Tibial nerve (tissue), 4 donors: ENCODE results near the gene BTLA. TPM values are rescaled to one million over a fixed set of nuclear protein-coding genes. Genes with fewer than 3 reads are reported as not detected.

Source experiments
- DNase-seq, 2 donors: peaks; one replicate each; pipeline ENCODE4 v3.0.0-alpha.2; 2019; ENCODE audit warnings: low spot score in 2 of 2
- H3K27ac ChIP-seq, 4 donors: fragments of 200-600 bp; sonication (generic) in 3 of 4; one replicate each; pipeline ENCODE4 v1.5.1; 2017 to 2019; ENCODE audit warnings: mild to moderate bottlenecking in 1 of 4
- H3K27me3 ChIP-seq, 2 donors: fragments of 200-600 bp; sonication (generic) in 1 of 2; one replicate each; pipeline versions ENCODE4 v1.5.1 to v1.6.0; 2017 to 2019
- H3K36me3 ChIP-seq, 3 donors: fragments of 200-600 bp; sonication (generic); one replicate each; pipeline ENCODE4 v1.5.1; 2018 to 2019
- H3K4me1 ChIP-seq, 4 donors: fragments of 200-600 bp; sonication (generic) in 3 of 4; one replicate each; pipeline ENCODE4 v1.5.1; 2017 to 2019
- H3K4me3 ChIP-seq, 4 donors: fragments of 200-600 bp; sonication (generic) in 3 of 4; one replicate each; pipeline ENCODE4 v1.5.1; 2017 to 2019; ENCODE audit warnings: mild to moderate bottlenecking in 1 of 4, moderate library complexity in 1 of 4
- H3K9me3 ChIP-seq, 4 donors: fragments of 200-600 bp; sonication (generic) in 3 of 4; one replicate each; pipeline ENCODE4 v1.5.1; 2017 to 2019
- EP300 ChIP-seq, 2 donors: sonication (generic); formaldehyde crosslinking; IDR thresholded peaks; one replicate each; pipeline ENCODE4 v1.6.1; 2017; ENCODE audit warnings: antibody characterized with exemption in 2 of 2, mild to moderate bottlenecking in 1 of 2
- POLR2A ChIP-seq, 2 donors: fragments of 450-650 bp; IDR thresholded peaks; one replicate each; pipeline ENCODE4 v1.6.1; 2017; ENCODE audit warnings: antibody characterized with exemption in 2 of 2, mild to moderate bottlenecking in 2 of 2, moderate library complexity in 2 of 2
- WGBS, 2 donors: methylation state at CpG; one replicate each; pipeline ENCODE4 v1.1.5; 2018; 5-methylcytosine and 5-hydroxymethylcytosine counted together
- total RNA-seq, 4 donors: library from RNA; depleted of rRNA; stranded (reverse); fragments of >200 nt; gene quantifications; one replicate each; pipeline ENCODE4 v1.1.0, GENCODE V29; 2016
- TF ChIP-seq, protein P1 (sequence below), 5 experiments: fragments of 200-600 bp in 3 of 5; fragments of 450-650 bp in 2 of 5; sonication (generic) in 3 of 5; IDR thresholded peaks; one replicate each; pipeline ENCODE4 v1.5.1; 2016 to 2019; ENCODE audit warnings: antibody characterized with exemption in 5 of 5, mild to moderate bottlenecking in 3 of 5, moderate library complexity in 2 of 5

Gene BTLA
- total RNA-seq, 4 donors from 2014 or later, result 0.98 to 5.4 TPM; not detected in 2

DNA sequence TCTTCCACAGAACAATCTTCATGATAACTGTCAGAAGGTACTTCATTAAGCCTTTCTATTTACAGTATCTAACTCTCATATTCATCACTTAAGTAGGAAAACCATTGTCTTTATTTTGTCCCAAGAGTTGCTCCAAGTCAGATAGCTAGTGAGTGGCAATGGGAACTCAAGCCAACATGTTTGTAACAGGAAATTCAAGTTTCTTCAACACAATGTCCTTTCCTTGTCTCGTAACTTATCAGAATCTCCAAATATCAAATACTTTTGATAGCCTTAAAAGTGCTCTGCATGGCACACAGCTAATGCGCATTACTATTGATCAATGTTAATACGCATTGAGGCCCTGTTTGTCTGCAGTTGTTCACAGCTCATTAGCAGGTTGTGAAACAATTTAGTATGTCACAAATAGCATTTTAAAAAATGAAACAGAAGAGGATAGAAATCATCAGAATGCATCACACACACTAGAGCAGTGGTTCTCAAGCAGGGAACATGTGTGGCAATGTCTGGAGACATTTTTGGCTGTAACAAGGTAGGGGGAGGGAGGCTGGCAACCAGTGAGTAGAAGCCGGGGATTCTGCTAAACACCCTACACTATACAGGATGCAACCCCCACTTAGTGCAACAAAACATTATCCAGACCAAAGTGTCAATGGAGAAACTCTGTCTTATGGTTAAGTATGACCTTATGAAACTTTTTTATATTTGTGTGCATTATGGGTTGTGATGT lies 27.5 kb downstream of the BTLA start:
- Histone ChIP-seq H3K4me1 (no peaks in the 10 kb centered on the region), H3K27ac (no peak overlapping the region), H3K27me3 (no peaks in the 10 kb centered on the region), H3K4me3 (no peak overlapping the region), H3K36me3 (no peaks in the 10 kb centered on the region), H3K9me3 (no peaks in the 10 kb centered on the region)
- 88 to 92% methylated on average over 4 of the region's 4 CpGs for whole genome bisulfite sequencing, 2 donors
- TF ChIP-seq, protein P1, sequence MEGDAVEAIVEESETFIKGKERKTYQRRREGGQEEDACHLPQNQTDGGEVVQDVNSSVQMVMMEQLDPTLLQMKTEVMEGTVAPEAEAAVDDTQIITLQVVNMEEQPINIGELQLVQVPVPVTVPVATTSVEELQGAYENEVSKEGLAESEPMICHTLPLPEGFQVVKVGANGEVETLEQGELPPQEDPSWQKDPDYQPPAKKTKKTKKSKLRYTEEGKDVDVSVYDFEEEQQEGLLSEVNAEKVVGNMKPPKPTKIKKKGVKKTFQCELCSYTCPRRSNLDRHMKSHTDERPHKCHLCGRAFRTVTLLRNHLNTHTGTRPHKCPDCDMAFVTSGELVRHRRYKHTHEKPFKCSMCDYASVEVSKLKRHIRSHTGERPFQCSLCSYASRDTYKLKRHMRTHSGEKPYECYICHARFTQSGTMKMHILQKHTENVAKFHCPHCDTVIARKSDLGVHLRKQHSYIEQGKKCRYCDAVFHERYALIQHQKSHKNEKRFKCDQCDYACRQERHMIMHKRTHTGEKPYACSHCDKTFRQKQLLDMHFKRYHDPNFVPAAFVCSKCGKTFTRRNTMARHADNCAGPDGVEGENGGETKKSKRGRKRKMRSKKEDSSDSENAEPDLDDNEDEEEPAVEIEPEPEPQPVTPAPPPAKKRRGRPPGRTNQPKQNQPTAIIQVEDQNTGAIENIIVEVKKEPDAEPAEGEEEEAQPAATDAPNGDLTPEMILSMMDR (IDR thresholded peaks at IDR 0.05), result no peak
- TF ChIP-seq POLR2A (IDR thresholded peaks at IDR 0.05) (no peak), EP300 (IDR thresholded peaks at IDR 0.05) (no peak)
- no peak for DNase-seq

DNA sequence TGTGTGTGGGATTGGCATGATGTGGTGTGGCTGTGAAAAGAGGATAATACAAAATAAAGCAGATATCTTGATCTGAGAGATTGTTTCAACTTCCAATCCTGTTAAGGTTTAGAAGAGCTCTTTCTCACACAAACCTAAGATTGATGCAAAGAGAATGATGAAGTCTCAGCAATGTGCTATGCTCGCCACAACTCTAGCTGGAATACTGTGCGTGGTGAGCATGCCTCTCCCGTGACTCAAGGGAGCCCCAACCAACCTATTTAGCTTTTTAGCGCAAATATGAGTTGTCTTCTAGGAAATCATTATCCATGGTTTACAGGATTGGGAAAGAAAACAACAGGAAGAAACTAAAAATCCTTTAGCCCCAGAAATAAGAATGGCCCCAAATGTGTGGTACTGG lies 28.5 kb downstream of the BTLA start:
- Histone ChIP-seq H3K27me3 (no peaks in the 10 kb centered on the region), H3K4me3 (no peak overlapping the region), H3K36me3 (no peaks in the 10 kb centered on the region), H3K9me3 (no peaks in the 10 kb centered on the region), H3K4me1 (no peaks in the 10 kb centered on the region), H3K27ac (no peak overlapping the region)
- 80% methylated on average over 4 of the region's 4 CpGs for WGBS, 2 donors
- DNase-seq, result no peak
- TF ChIP-seq POLR2A (IDR thresholded peaks at IDR 0.05) (no peak), EP300 (IDR thresholded peaks at IDR 0.05) (no peak)
- TF ChIP-seq, protein P1 (IDR thresholded peaks at IDR 0.05), result no peak

DNA sequence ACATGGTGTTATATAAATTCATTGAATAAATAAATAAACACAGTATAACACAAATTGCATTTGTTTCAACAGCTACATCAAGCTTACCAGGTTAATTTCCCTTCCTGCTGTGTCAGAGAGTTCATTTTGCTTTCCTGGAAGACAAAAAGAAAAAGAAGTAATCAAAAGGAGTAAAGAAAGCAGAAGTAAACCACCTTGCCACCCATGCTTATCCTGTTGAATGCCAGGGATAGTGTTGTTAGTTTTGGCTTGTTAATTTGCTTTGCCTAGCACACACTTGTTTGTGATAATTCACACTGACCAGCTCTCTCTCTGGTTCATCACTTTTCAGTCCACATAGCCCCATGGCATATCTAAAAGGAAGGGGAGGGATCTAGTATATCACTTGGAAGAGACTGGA lies 29.6 kb downstream of the BTLA start:
- no peak for DNase-seq
- Histone ChIP-seq H3K36me3 (no peaks in the 10 kb centered on the region), H3K4me3 (no peak overlapping the region), H3K4me1 (peaks cover 0 to under 1% (median 0%) of the 10 kb centered on the region in 4 donors), H3K27ac (no peak overlapping the region), H3K9me3 (no peaks in the 10 kb centered on the region), H3K27me3 (no peaks in the 10 kb centered on the region)
- no peak for TF ChIP-seq POLR2A (IDR thresholded peaks at IDR 0.05)
- TF ChIP-seq, protein P1 (IDR thresholded peaks at IDR 0.05), result no peak
- no peak for TF ChIP-seq EP300 (IDR thresholded peaks at IDR 0.05)

DNA sequence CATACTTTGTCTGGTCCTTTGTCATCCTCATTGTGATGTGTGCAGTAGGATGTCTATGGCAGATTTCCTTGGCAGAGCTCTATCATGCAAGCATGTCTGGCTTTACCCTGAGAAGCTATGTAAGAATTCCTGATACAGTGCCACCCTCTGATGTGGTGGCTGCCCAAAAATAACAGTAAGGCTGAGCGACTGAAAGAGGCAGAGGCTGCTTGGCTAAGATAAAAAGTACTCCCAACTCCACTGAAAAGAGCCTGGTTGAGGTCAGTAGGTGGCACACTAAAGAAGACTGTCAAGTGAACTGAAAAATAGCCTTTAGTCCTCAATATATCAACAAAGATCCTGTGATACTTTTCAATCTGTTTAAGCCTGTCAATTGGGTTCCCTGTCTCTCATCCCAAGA lies 31.7 kb downstream of the BTLA start:
- Histone ChIP-seq H3K27ac (no peak overlapping the region), H3K36me3 (no peaks in the 10 kb centered on the region), H3K27me3 (no peaks in the 10 kb centered on the region), H3K9me3 (no peaks in the 10 kb centered on the region), H3K4me1 (peaks cover 0 to 7% (median 0%) of the 10 kb centered on the region in 4 donors), H3K4me3 (no peak overlapping the region)
- no peak for DNase-seq
- TF ChIP-seq, protein P1 (IDR thresholded peaks at IDR 0.05), result no peak
- no peak for TF ChIP-seq POLR2A (IDR thresholded peaks at IDR 0.05)
- WGBS, 2 donors, result 42 to 64% methylated on average over 1 of the region's 1 CpG

DNA sequence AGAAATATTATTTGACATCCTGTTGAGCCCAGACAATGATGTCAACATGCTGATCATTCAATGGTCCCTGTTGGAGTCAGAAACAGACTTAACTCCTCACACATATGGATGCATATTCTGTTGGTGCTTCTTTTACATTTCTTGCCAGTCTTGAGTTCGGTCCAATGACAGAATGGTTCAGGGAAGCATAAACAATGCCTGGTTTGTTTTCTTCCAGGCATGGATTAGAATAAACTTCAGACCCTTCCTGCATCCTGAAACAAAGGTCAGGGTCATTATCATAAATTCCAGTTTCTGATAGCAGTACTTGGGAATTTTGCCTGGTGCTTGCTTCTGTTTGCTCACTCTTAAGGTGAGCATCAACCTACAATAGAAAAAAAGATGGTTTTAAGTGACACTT lies 33.3 kb downstream of the BTLA start:
- H3K27ac ChIP-seq, result no peak overlapping the region
- no peaks in the 10 kb centered on the region for H3K27me3 ChIP-seq
- DNase-seq, result no peak
- WGBS, 2 donors, result 0 to 7% methylated on average over 1 of the region's 1 CpG
- peaks cover 0 to 7% (median 0%) of the 10 kb centered on the region in 4 donors for H3K4me1 ChIP-seq
- TF ChIP-seq EP300 (IDR thresholded peaks at IDR 0.05) (no peak), POLR2A (IDR thresholded peaks at IDR 0.05) (no peak)
- TF ChIP-seq, protein P1 (IDR thresholded peaks at IDR 0.05), result no peak
- no peaks in the 10 kb centered on the region for H3K36me3 ChIP-seq
- peaks cover 0 to 2% (median 0%) of the 10 kb centered on the region in 4 donors for H3K9me3 ChIP-seq
- H3K4me3 ChIP-seq, result no peak overlapping the region
